Endothelial cell of umbilical vein (primary cell): ENCODE data around the gene D2HGDH. TPM values are rescaled to one million over a fixed set of nuclear protein-coding genes. Genes with fewer than 3 reads are reported as not detected.

Experiments
- BruUV-seq: library from RNA; stranded (reverse); fragments of 400-500 nt; replicated peaks from 2 replicates; lab custom pipeline; 2021; lab: Mats Ljungman, UMichigan
- CTCF ChIA-PET: fragments of 300-600, 350-600 bp; sonication (Branson Sonifier 250); formaldehyde crosslinking; loops from one replicate; lab custom pipeline; 2021; ENCODE audit warnings: antibody characterized with exemption, inconsistent platforms; lab: Charles Lee
- POLR2A ChIA-PET: fragments of 300-600, 350-600 bp; sonication (Branson Sonifier 250); formaldehyde crosslinking; loops from one replicate; lab custom pipeline; 2021; ENCODE audit warnings: antibody characterized with exemption, inconsistent platforms; lab: Charles Lee
- DNase-seq: peaks from one replicate; pipeline ENCODE4 v3.0.0-alpha.2; 2011; ENCODE audit warnings: low read depth, low spot score
- FAIRE-seq: peaks from 2 replicates; lab custom pipeline; 2011; peaks lifted over from hg19 to GRCh38; lab: Jason Lieb, UNC
- H2AFZ ChIP-seq: 2 replicates; pipeline ENCODE4 v1.6.0; 2012; ENCODE audit warnings: low read depth, low read length, control low read depth, inconsistent platforms
- H3K27ac ChIP-seq: 2 replicates; pipeline ENCODE4 v1.5.1; 2011; ENCODE audit warnings: low read depth, mild to moderate bottlenecking, control low read depth, low read length, moderate library complexity; ENCODE audit not compliant: insufficient read depth
- H3K27me3 ChIP-seq, 2 experiments: 2 replicates each; pipeline versions ENCODE4 v1.6.0 to v1.6.1; 2011; ENCODE audit warnings: low read length in 2 of 2, mixed read lengths in 1 of 2; ENCODE audit not compliant: control insufficient read depth in 2 of 2, insufficient read depth in 2 of 2
- H3K36me3 ChIP-seq, 2 experiments: 2 replicates in 1 of 2; 3 replicates in 1 of 2; pipeline ENCODE4 v1.5.1; 2011; ENCODE audit warnings: low read length in 2 of 2, mild to moderate bottlenecking in 1 of 2, moderate library complexity in 1 of 2; ENCODE audit not compliant: control insufficient read depth in 2 of 2, insufficient read depth in 2 of 2; ENCODE audit errors: extremely low read depth in 1 of 2
- H3K4me1 ChIP-seq: 3 replicates; pipeline ENCODE4 v1.5.1; 2011; ENCODE audit warnings: mild to moderate bottlenecking, low read length; ENCODE audit not compliant: control insufficient read depth, insufficient read depth; ENCODE audit errors: extremely low read depth
- H3K4me2 ChIP-seq: 2 replicates; pipeline ENCODE4 v1.6.1; 2011; ENCODE audit warnings: low read length, control low read depth, mixed read lengths; ENCODE audit not compliant: insufficient read depth
- H3K4me3 ChIP-seq, 3 experiments: fragments of 200-600 bp in 1 of 3; sonication (generic), shearing (Covaris generic) in 1 of 3; replicated peaks in 1 of 3; 2 replicates each; pipeline ENCODE4 v1.5.1; 2011 to 2016; ENCODE audit warnings: control low read depth in 3 of 3, low read length in 3 of 3, mild to moderate bottlenecking in 2 of 3, inconsistent platforms in 1 of 3, low read depth in 1 of 3, moderate library complexity in 1 of 3; ENCODE audit not compliant: insufficient read depth in 1 of 3
- H3K79me2 ChIP-seq: 2 replicates; pipeline ENCODE4 v1.6.0; 2012; ENCODE audit warnings: low read length, inconsistent platforms; ENCODE audit not compliant: control insufficient read depth, insufficient read depth
- H3K9ac ChIP-seq: replicated peaks from 2 replicates; pipeline ENCODE3; 2011; ENCODE audit warnings: low read length, control low read depth; ENCODE audit not compliant: insufficient read depth; ENCODE audit errors: extremely low read depth
- H3K9me1 ChIP-seq: replicated peaks from 3 replicates; pipeline ENCODE4 v1.6.0; 2011; ENCODE audit warnings: mild to moderate bottlenecking, low read length; ENCODE audit not compliant: control insufficient read depth, insufficient read depth; ENCODE audit errors: extremely low read depth
- H3K9me3 ChIP-seq: replicated peaks from 2 replicates; pipeline ENCODE4 v1.5.1; 2012; ENCODE audit warnings: low read length, inconsistent platforms; ENCODE audit not compliant: control insufficient read depth, insufficient read depth
- H4K20me1 ChIP-seq: replicated peaks from 2 replicates; pipeline ENCODE3; 2011; ENCODE audit warnings: mild to moderate bottlenecking, low read length; ENCODE audit not compliant: control insufficient read depth, insufficient read depth; ENCODE audit errors: extremely low read depth
- EZH2 ChIP-seq: IDR thresholded peaks from 2 replicates; pipeline ENCODE4 v1.6.1; 2012; ENCODE audit warnings: borderline replicate concordance, low read depth, mild to moderate bottlenecking, moderate library complexity, low read length, inconsistent platforms; ENCODE audit not compliant: severe bottlenecking
- FOS ChIP-seq: IDR thresholded peaks from 2 replicates; pipeline ENCODE4 v1.6.1; 2011; ENCODE audit warnings: mild to moderate bottlenecking, low read length, moderate library complexity, borderline replicate concordance; ENCODE audit not compliant: insufficient read depth
- GATA2 ChIP-seq: IDR thresholded peaks from 2 replicates; pipeline ENCODE4 v1.7.0; 2011; ENCODE audit warnings: low read depth, mild to moderate bottlenecking, moderate library complexity, mixed read lengths, low read length; ENCODE audit not compliant: insufficient read length, insufficient read depth
- JUN ChIP-seq: IDR thresholded peaks from 2 replicates; pipeline ENCODE4 v1.6.1; 2011; ENCODE audit warnings: borderline replicate concordance, low read depth; ENCODE audit not compliant: insufficient read length, insufficient read depth
- POLR2A ChIP-seq: IDR thresholded peaks from 2 replicates; pipeline ENCODE4 v1.6.1; 2012; ENCODE audit warnings: low read depth, mild to moderate bottlenecking, control low read depth, low read length
- POLR2AphosphoS5 ChIP-seq: IDR thresholded peaks from 2 replicates; pipeline ENCODE4 v1.6.1; 2012; ENCODE audit warnings: low read depth, mild to moderate bottlenecking, control low read depth, low read length, moderate library complexity; ENCODE audit not compliant: insufficient read depth
- dilution Hi-C: fragments of 300-500 bp; cut with MboI; formaldehyde crosslinking; loops from one replicate; pipeline ENCODE4 v1.15.0; 2019; ENCODE audit warnings: low sequenced_read_pairs; ENCODE audit not compliant: extremely low pct_ligation_motif_present
- intact Hi-C: fragments of 100-400 bp; cut with micrococcal nuclease; formaldehyde crosslinking; loops from one replicate; pipeline ENCODE4 v1.10.0; 2022
- polyA plus RNA-seq, 4 experiments: library from polyadenylated mRNA; depleted of rRNA in 3 of 4; stranded (reverse) in 3 of 4; unstranded in 1 of 4; fragments of >200 nt; gene quantifications; 2 replicates each; pipeline versions ENCODE4 v1.2.1 to v1.2.3, GENCODE V29; 2011 to 2012; ENCODE audit warnings: missing spikeins in 1 of 4
- total RNA-seq: library from RNA; stranded (reverse); gene quantifications from 2 replicates; pipeline ENCODE4 v1.2.3, GENCODE V29; 2021
- TF ChIP-seq, protein P1 (sequence below): IDR thresholded peaks from 2 replicates; pipeline ENCODE4 v1.6.1; 2011; ENCODE audit not compliant: insufficient read depth, insufficient read length
- TF ChIP-seq, protein P2 (sequence below), 2 donors: IDR thresholded peaks; 1 replicate in 1 of 2; 2 replicates in 1 of 2; pipeline ENCODE4 v1.5.1; 2011; ENCODE audit warnings: low read length in 2 of 2, mild to moderate bottlenecking in 2 of 2, moderate library complexity in 2 of 2, control low read depth in 1 of 2, inconsistent platforms in 1 of 2, low read depth in 1 of 2; ENCODE audit not compliant: insufficient read depth in 1 of 2; ENCODE audit errors: extremely low read depth in 1 of 2

The D2HGDH gene
- total and polyA plus RNA-seq, 2 donors (not counting 3 experiments of a cell fraction or from before 2014, with no cell fraction given): 22.3 TPM

DNA sequence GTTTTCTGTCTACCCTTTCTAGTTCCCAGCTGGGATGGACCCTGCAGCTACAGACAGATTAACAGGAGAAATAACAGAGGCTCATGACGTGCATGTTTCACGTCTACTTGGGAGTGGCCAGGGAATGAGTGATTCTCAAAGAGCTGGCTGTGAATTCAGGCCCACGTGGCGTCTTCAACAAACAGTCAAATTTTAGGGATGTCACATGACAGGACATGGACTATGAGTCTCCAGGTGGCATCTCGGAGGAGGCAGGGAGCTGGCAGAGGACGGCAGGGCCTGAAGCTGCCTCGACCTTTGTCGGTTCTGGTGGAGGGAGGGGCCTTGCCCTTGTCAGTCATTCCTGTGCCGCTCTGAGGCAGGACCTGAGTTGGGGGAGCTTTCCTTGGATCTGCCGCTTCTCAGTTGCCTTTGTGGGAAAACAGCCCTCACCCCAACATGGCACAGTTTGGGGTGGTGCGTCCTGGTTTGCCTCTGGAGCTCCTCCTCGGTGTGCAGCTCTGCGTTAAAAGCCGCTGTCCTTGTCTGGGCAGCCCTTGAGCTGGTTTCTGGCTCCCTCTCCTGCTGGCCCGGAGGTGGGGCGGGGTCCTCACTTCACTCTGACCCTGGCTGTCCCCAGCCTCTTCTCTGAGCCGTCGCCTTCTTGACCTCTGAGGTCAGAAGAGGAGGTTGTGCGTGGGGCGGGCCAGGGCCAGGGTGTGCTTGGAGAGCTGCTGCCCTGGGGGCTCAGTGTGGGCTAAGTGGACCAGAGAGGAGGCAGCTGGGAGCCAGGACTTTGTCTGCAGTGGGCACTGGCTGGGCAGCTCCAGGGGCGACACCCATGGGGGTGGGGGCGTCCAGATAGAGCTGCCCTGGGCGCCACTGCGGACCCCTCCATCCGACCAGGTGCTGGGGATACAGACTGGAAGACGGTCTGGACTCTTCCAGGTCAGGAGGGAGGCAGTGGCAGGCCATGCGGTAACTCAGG is 30.1 kb downstream of the D2HGDH start:
- Histone ChIP-seq H3K27me3 (no peaks in the 10 kb centered on the region), H3K79me2 (no peaks in the 10 kb centered on the region), H4K20me1 (no peaks in the 10 kb centered on the region), H3K9ac (no peak overlapping the region), H3K9me3 (no peaks in the 10 kb centered on the region), H3K4me1 (no peaks in the 10 kb centered on the region), H3K36me3 (peaks cover 0 to 2% of the 10 kb centered on the region in 2 experiments), H3K4me2 (no peak overlapping the region), H3K4me3 (no peak overlapping the region), H3K9me1 (no peaks in the 10 kb centered on the region), H2AFZ (no peak overlapping the region), H3K27ac (no peak overlapping the region)
- no TSS peak for BruUV-seq
- no peak for DNase-seq
- intact Hi-C loops: no loop called here
- TF ChIP-seq, protein P1, sequence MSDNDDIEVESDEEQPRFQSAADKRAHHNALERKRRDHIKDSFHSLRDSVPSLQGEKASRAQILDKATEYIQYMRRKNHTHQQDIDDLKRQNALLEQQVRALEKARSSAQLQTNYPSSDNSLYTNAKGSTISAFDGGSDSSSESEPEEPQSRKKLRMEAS: no peak
- TF ChIP-seq POLR2A (no peak), GATA2 (no peak), FOS (no peak), JUN (no peak), POLR2AphosphoS5 (no peak), EZH2 (no peak)
- TF ChIP-seq, protein P2, sequence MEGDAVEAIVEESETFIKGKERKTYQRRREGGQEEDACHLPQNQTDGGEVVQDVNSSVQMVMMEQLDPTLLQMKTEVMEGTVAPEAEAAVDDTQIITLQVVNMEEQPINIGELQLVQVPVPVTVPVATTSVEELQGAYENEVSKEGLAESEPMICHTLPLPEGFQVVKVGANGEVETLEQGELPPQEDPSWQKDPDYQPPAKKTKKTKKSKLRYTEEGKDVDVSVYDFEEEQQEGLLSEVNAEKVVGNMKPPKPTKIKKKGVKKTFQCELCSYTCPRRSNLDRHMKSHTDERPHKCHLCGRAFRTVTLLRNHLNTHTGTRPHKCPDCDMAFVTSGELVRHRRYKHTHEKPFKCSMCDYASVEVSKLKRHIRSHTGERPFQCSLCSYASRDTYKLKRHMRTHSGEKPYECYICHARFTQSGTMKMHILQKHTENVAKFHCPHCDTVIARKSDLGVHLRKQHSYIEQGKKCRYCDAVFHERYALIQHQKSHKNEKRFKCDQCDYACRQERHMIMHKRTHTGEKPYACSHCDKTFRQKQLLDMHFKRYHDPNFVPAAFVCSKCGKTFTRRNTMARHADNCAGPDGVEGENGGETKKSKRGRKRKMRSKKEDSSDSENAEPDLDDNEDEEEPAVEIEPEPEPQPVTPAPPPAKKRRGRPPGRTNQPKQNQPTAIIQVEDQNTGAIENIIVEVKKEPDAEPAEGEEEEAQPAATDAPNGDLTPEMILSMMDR (IDR thresholded peaks at IDR 0.05; ENCODE audit: extremely low read depth in 1 of 2, insufficient read depth in 1 of 2, low read depth in 1 of 2, low read length in 2 of 2): no peak
- ChIA-PET POLR2A (no interaction called here), CTCF (interaction anchor here (0.9 to 1.4 kb wide), 4 partner anchors 24 to 114 kb away, joined by 3 to 4 read pairs (median 3); partner anchors contain the start of gene ING5)
- dilution Hi-C loops: no loop called here
- FAIRE-seq: no peak
